CD4-positive, alpha-beta memory T cell (primary cell): ENCODE results near the gene DNM3. TPM values are rescaled to one million over a fixed set of nuclear protein-coding genes. Genes with fewer than 3 reads are reported as not detected.

Experiments
- CTCF ChIA-PET: fragments of 350-600 bp; sonication (Branson Sonifier 250); formaldehyde crosslinking; loops from one replicate; lab custom pipeline; 2021; ENCODE audit warnings: inconsistent platforms; ENCODE audit not compliant: partially characterized antibody; lab: Charles Lee
- POLR2A ChIA-PET: fragments of 350-600 bp; sonication (Branson Sonifier 250); formaldehyde crosslinking; loops from one replicate; lab custom pipeline; 2021; ENCODE audit not compliant: partially characterized antibody; lab: Charles Lee
- DNase-seq, 5 donors: peaks; one replicate each; pipeline versions ENCODE4 v3.0.0 to v3.0.0-alpha.2; 2020 to 2022; ENCODE audit warnings: mixed read lengths in 1 of 5
- H3K27ac ChIP-seq: one replicate; pipeline ENCODE4 v1.7.0; 2013; ENCODE audit warnings: low read depth, low read length
- H3K27me3 ChIP-seq: 2 replicates; pipeline ENCODE4 v1.7.0; 2013; ENCODE audit warnings: mild to moderate bottlenecking, low read length, moderate library complexity; ENCODE audit not compliant: insufficient read depth
- H3K36me3 ChIP-seq: 2 replicates; pipeline ENCODE4 v1.7.0; 2013; ENCODE audit warnings: mild to moderate bottlenecking, low read length, moderate library complexity; ENCODE audit not compliant: insufficient read depth
- H3K4me1 ChIP-seq: 2 replicates; pipeline ENCODE4 v1.7.0; 2013; ENCODE audit warnings: mild to moderate bottlenecking, low read length, moderate library complexity; ENCODE audit not compliant: insufficient read depth
- H3K4me3 ChIP-seq, 2 donors: one replicate each; pipeline ENCODE4 v1.7.0; 2013; ENCODE audit warnings: low read length in 2 of 2, mild to moderate bottlenecking in 1 of 2
- H3K9me3 ChIP-seq, 2 donors: one replicate each; pipeline ENCODE4 v1.7.0; 2013; ENCODE audit warnings: low read length in 2 of 2, control low read depth in 1 of 2; ENCODE audit not compliant: control insufficient read depth in 1 of 2
- H3K27ac Mint-ChIP-seq, 7 donors: one replicate each; pipeline ENCODE4 v1.8.0; 2020 to 2021; ENCODE audit warnings: mixed read lengths in 7 of 7, mild to moderate bottlenecking in 6 of 7, inconsistent platforms in 3 of 7, moderate library complexity in 3 of 7
- H3K27me3 Mint-ChIP-seq, 2 donors: one replicate each; pipeline ENCODE4 v1.8.0; 2020 to 2021; ENCODE audit warnings: mixed read lengths in 2 of 2
- H3K36me3 Mint-ChIP-seq, 2 donors: one replicate each; pipeline ENCODE4 v1.8.0; 2020 to 2021; ENCODE audit warnings: mixed read lengths in 2 of 2, inconsistent platforms in 1 of 2, mild to moderate bottlenecking in 1 of 2
- H3K4me1 Mint-ChIP-seq, 4 donors: one replicate each; pipeline ENCODE4 v1.8.0; 2020 to 2021; ENCODE audit warnings: mixed read lengths in 4 of 4, mild to moderate bottlenecking in 1 of 4
- H3K4me3 Mint-ChIP-seq, 8 donors: one replicate each; pipeline ENCODE4 v1.8.0; 2020 to 2021; ENCODE audit warnings: mixed read lengths in 8 of 8, mild to moderate bottlenecking in 7 of 8, moderate library complexity in 6 of 8, inconsistent platforms in 3 of 8
- H3K9me3 Mint-ChIP-seq, 8 donors: one replicate each; pipeline ENCODE4 v1.8.0; 2020 to 2021; ENCODE audit warnings: mixed read lengths in 8 of 8, mild to moderate bottlenecking in 5 of 8, inconsistent platforms in 3 of 8, moderate library complexity in 1 of 8
- intact Hi-C: fragments of 100-400 bp; cut with micrococcal nuclease; formaldehyde crosslinking; loops from one replicate; pipeline ENCODE4 v1.15.1; 2023
- polyA plus RNA-seq, 2 donors: library from polyadenylated mRNA; unstranded; fragments of 300-500 nt; fragmentation: Illumina TruSeq; gene quantifications; one replicate each; pipeline ENCODE4 v1.2.3, GENCODE V29; 2021
- total RNA-seq, 2 experiments: library from RNA; stranded (reverse); gene quantifications; one replicate each; pipeline ENCODE4 v1.2.3, GENCODE V29; 2021

The DNM3 gene
- total and polyA plus RNA-seq, 4 experiments from 2014 or later, result 0.37 to 2.7 (median 1.4) TPM

- no peaks in the 10 kb centered on the region for H3K9me3 ChIP-seq
- no peak overlapping the region for H3K4me3 ChIP-seq
These were observed 445.4 kb downstream of the DNM3 start for GRCh38 chr1:172286629-172287076.

GRCh38 chr1:172287208-172287607 is 445.9 kb downstream of the DNM3 start:
- Mint-ChIP-seq H3K27ac (no peak overlapping the region), H3K4me3 (no peak overlapping the region), H3K4me1 (no peaks in the 10 kb centered on the region), H3K27me3 (no peaks in the 10 kb centered on the region), H3K36me3 (no peaks in the 10 kb centered on the region), H3K9me3 (no peaks in the 10 kb centered on the region)
- H3K27me3 ChIP-seq, result no peaks in the 10 kb centered on the region
- no peaks in the 10 kb centered on the region for H3K9me3 ChIP-seq
- no peaks in the 10 kb centered on the region for H3K4me1 ChIP-seq
- intact Hi-C loops, result no loop called here
- H3K4me3 ChIP-seq, result no peak overlapping the region
- CTCF ChIA-PET, result interaction anchor here (1.3 kb wide), 1 partner anchor 68 kb away, joined by 3 read pairs; no protein-coding TSS in a partner anchor
- no peaks in the 10 kb centered on the region for H3K36me3 ChIP-seq
- POLR2A ChIA-PET, result no interaction called here
- no peak overlapping the region for H3K27ac ChIP-seq
- DNase-seq, result no peak

More at GRCh38 chr1:172286629-172287076, 445.4 kb downstream of the DNM3 start:
- no peak for DNase-seq
- Histone ChIP-seq H3K4me1 (no peaks in the 10 kb centered on the region), H3K27ac (no peak overlapping the region), H3K27me3 (no peaks in the 10 kb centered on the region), H3K36me3 (no peaks in the 10 kb centered on the region)
- intact Hi-C loops, result no loop called here
- ChIA-PET POLR2A (no interaction called here), CTCF (interaction anchor here (1.3 kb wide), 1 partner anchor 69 kb away, joined by 3 read pairs; no protein-coding TSS in a partner anchor)
- no peak overlapping the region for H3K4me3 Mint-ChIP-seq
- H3K27me3 Mint-ChIP-seq, result no peaks in the 10 kb centered on the region
- no peaks in the 10 kb centered on the region for H3K36me3 Mint-ChIP-seq
- H3K4me1 Mint-ChIP-seq, result no peaks in the 10 kb centered on the region
- no peaks in the 10 kb centered on the region for H3K9me3 Mint-ChIP-seq
- H3K27ac Mint-ChIP-seq, result no peak overlapping the region

GRCh38 chr1:172288581-172288980 is 447.3 kb downstream of the DNM3 start:
- H3K4me3 Mint-ChIP-seq, result no peak overlapping the region
- POLR2A ChIA-PET, result no interaction called here
- no peaks in the 10 kb centered on the region for H3K36me3 ChIP-seq
- no peaks in the 10 kb centered on the region for H3K4me1 ChIP-seq
- no peaks in the 10 kb centered on the region for H3K36me3 Mint-ChIP-seq
- H3K9me3 Mint-ChIP-seq, result no peaks in the 10 kb centered on the region
- H3K27ac ChIP-seq, result no peak overlapping the region
- H3K27ac Mint-ChIP-seq, result no peak overlapping the region
- no peaks in the 10 kb centered on the region for H3K4me1 Mint-ChIP-seq
- H3K27me3 ChIP-seq, result no peaks in the 10 kb centered on the region
- intact Hi-C loops, result no loop called here
- no peaks in the 10 kb centered on the region for H3K27me3 Mint-ChIP-seq
- H3K9me3 ChIP-seq, result no peaks in the 10 kb centered on the region
- H3K4me3 ChIP-seq, result no peak overlapping the region
- no peak for DNase-seq
- CTCF ChIA-PET, result interaction anchor here (1.2 kb wide), 1 partner anchor 286 kb away, joined by 3 read pairs; no protein-coding TSS in a partner anchor

GRCh38 chr1:172289448-172289847 is 448.1 kb downstream of the DNM3 start:
- intact Hi-C loops, result no loop called here
- POLR2A ChIA-PET, result no interaction called here
- H3K4me3 ChIP-seq, result no peak overlapping the region
- Mint-ChIP-seq H3K36me3 (no peaks in the 10 kb centered on the region), H3K27me3 (no peaks in the 10 kb centered on the region), H3K9me3 (no peaks in the 10 kb centered on the region), H3K4me1 (no peaks in the 10 kb centered on the region), H3K27ac (no peak overlapping the region), H3K4me3 (no peak overlapping the region)
- CTCF ChIA-PET, result no interaction called here
- no peak overlapping the region for H3K27ac ChIP-seq
- no peaks in the 10 kb centered on the region for H3K36me3 ChIP-seq
- DNase-seq, result no peak
- no peaks in the 10 kb centered on the region for H3K4me1 ChIP-seq
- no peaks in the 10 kb centered on the region for H3K27me3 ChIP-seq
- H3K9me3 ChIP-seq, result no peaks in the 10 kb centered on the region

- POLR2A ChIA-PET, result no interaction called here
- intact Hi-C loops, result no loop called here
- Mint-ChIP-seq H3K4me3 (no peak overlapping the region), H3K36me3 (no peaks in the 10 kb centered on the region), H3K27ac (no peak overlapping the region), H3K27me3 (no peaks in the 10 kb centered on the region), H3K4me1 (no peaks in the 10 kb centered on the region), H3K9me3 (no peaks in the 10 kb centered on the region)
- Histone ChIP-seq H3K9me3 (no peaks in the 10 kb centered on the region), H3K4me3 (no peak overlapping the region), H3K27ac (no peak overlapping the region), H3K4me1 (no peaks in the 10 kb centered on the region), H3K36me3 (no peaks in the 10 kb centered on the region), H3K27me3 (no peaks in the 10 kb centered on the region)
- DNase-seq, result no peak
- CTCF ChIA-PET, result no interaction called here
These were observed 451.5 kb downstream of the DNM3 start for GRCh38 chr1:172292840-172293239.

GRCh38 chr1:172293429-172293828 is 452.1 kb downstream of the DNM3 start:
- no peaks in the 10 kb centered on the region for H3K36me3 ChIP-seq
- no peak overlapping the region for H3K27ac ChIP-seq
- no peak for DNase-seq
- Mint-ChIP-seq H3K27ac (no peak overlapping the region), H3K4me3 (no peak overlapping the region), H3K27me3 (no peaks in the 10 kb centered on the region), H3K36me3 (no peaks in the 10 kb centered on the region), H3K9me3 (no peaks in the 10 kb centered on the region), H3K4me1 (no peaks in the 10 kb centered on the region)
- no peaks in the 10 kb centered on the region for H3K27me3 ChIP-seq
- no peaks in the 10 kb centered on the region for H3K9me3 ChIP-seq
- no peaks in the 10 kb centered on the region for H3K4me1 ChIP-seq
- CTCF ChIA-PET, result no interaction called here
- no peak overlapping the region for H3K4me3 ChIP-seq
- intact Hi-C loops, result no loop called here
- POLR2A ChIA-PET, result no interaction called here

- CTCF ChIA-PET, result no interaction called here
- no peak for DNase-seq
These were observed 456.8 kb downstream of the DNM3 start for GRCh38 chr1:172298141-172298540.

More at GRCh38 chr1:172298141-172298540, 456.8 kb downstream of the DNM3 start:
- peaks cover 0 to 4% of the 10 kb centered on the region in 2 donors for H3K36me3 Mint-ChIP-seq
- H3K9me3 Mint-ChIP-seq, result peaks cover 0 to 19% (median 5%) of the 10 kb centered on the region in 8 donors
- H3K4me3 Mint-ChIP-seq, result no peak overlapping the region
- H3K36me3 ChIP-seq, result no peaks in the 10 kb centered on the region
- H3K27ac Mint-ChIP-seq, result no peak overlapping the region
- H3K27ac ChIP-seq, result no peak overlapping the region
- intact Hi-C loops, result no loop called here
- no peaks in the 10 kb centered on the region for H3K4me1 ChIP-seq
- H3K4me1 Mint-ChIP-seq, result peaks cover 0 to 2% (median 0%) of the 10 kb centered on the region in 4 donors
- no peaks in the 10 kb centered on the region for H3K27me3 ChIP-seq
- H3K27me3 Mint-ChIP-seq, result no peaks in the 10 kb centered on the region
- H3K4me3 ChIP-seq, result no peak overlapping the region
- POLR2A ChIA-PET, result no interaction called here
- H3K9me3 ChIP-seq, result no peaks in the 10 kb centered on the region
